ENCODE measurements around the gene TTLL8. TPM values are rescaled to one million over a fixed set of nuclear protein-coding genes. Genes with fewer than 3 reads are reported as not detected.

The TTLL8 gene
- total and polyA plus RNA-seq, 2 donors (not counting 1 experiment from before 2014, with no cell fraction given), result not detected

GRCh38 chr22:49999946-50000586, 58.0 kb downstream of the TTLL8 start:
- Histone ChIP-seq H3K36me3 (ENCODE audit: control insufficient read depth, insufficient read depth, low read length) (no peaks in the 10 kb centered on the region), H3K27me3 (ENCODE audit: control insufficient read depth, insufficient read depth, low read length) (no peaks in the 10 kb centered on the region), H4K20me1 (ENCODE audit: control insufficient read depth, extremely low read depth, insufficient read depth, low read length) (no peaks in the 10 kb centered on the region), H2AFZ (ENCODE audit: low read length) (no peak overlapping the region), H3K27ac (ENCODE audit: insufficient read depth, low read length) (no peak overlapping the region), H3K4me2 (ENCODE audit: extremely low read depth, insufficient read depth, low read length) (no peak overlapping the region), H3K4me3 (replicated peaks in 1 of 4; ENCODE audit: control extremely low read depth in 1 of 4, insufficient read depth in 1 of 4, low read depth in 3 of 4, low read length in 4 of 4) (no peak overlapping the region), H3K4me1 (ENCODE audit: control insufficient read depth, extremely low read depth, insufficient read depth, low read length) (no peaks in the 10 kb centered on the region), H3K79me2 (ENCODE audit: control insufficient read depth, insufficient read depth, low read length) (no peaks in the 10 kb centered on the region), H3K9me3 (ENCODE audit: control insufficient read depth, insufficient read depth, low read depth, low read length) (no peaks in the 10 kb centered on the region), H3K9ac (ENCODE audit: insufficient read depth, low read length) (no peak overlapping the region)
- no peak for TF ChIP-seq EZH2 (IDR thresholded peaks at IDR 0.05; ENCODE audit: low read length, missing control alignments)
- DNase-seq (ENCODE audit: low read depth in 2 of 2), result no peak

DNA sequence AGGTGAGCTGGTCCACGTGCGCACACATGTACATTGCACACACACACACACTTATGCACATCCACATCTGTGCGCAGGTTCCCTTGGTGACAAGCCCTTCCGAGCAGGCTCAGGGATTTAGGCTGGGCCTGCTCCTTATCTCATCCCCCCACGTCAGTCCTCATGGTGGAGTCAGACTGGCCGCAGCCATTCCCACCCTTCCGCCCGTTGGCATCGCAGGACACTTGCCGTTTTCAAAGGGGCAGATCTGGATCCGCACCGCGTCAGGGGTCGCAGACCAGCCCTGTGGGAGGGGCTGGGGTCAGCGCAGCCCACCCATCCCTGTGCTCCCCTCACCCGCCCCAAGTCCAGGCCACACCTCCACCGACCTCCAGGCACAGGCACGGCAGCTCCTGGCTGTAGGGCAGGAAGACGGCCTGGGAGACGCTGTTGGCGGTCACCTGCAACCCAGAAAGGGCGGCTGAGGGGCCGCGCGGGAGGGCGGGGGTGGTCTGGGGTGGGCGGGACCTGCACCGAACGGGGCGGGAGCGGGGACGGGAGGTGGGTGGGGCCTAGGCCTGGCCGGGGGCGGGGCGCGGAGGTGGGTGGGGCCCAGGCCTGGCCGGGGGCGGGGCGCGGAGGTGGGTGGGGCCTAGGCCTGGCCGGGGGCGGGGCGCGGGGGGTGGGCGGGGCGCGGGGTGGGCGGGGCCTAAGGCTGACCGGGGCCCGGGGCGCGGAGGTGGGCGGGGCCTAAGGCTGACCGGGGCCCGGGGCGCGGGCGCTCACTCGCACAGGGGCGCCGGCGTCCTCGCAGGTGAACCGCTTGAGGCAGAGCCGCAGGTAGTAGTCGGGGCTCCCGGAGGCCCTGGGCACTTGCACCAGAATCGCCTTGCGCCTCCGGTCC, 58.8 kb downstream of the TTLL8 start:
- Histone ChIP-seq H2AFZ (ENCODE audit: low read length) (no peak overlapping the region), H3K9ac (ENCODE audit: insufficient read depth, low read length) (no peak overlapping the region), H3K4me1 (ENCODE audit: control insufficient read depth, extremely low read depth, insufficient read depth, low read length) (no peaks in the 10 kb centered on the region), H3K27me3 (ENCODE audit: control insufficient read depth, insufficient read depth, low read length) (no peaks in the 10 kb centered on the region), H3K27ac (ENCODE audit: insufficient read depth, low read length) (no peak overlapping the region), H3K4me3 (replicated peaks in 1 of 4; ENCODE audit: control extremely low read depth in 1 of 4, insufficient read depth in 1 of 4, low read depth in 3 of 4, low read length in 4 of 4) (no peak overlapping the region), H3K79me2 (ENCODE audit: control insufficient read depth, insufficient read depth, low read length) (no peaks in the 10 kb centered on the region), H3K36me3 (ENCODE audit: control insufficient read depth, insufficient read depth, low read length) (no peaks in the 10 kb centered on the region), H4K20me1 (ENCODE audit: control insufficient read depth, extremely low read depth, insufficient read depth, low read length) (no peaks in the 10 kb centered on the region), H3K9me3 (ENCODE audit: control insufficient read depth, insufficient read depth, low read depth, low read length) (no peaks in the 10 kb centered on the region), H3K4me2 (ENCODE audit: extremely low read depth, insufficient read depth, low read length) (no peak overlapping the region)
- no peak for TF ChIP-seq EZH2 (IDR thresholded peaks at IDR 0.05; ENCODE audit: low read length, missing control alignments)
- TF ChIP-seq CTCF (conservative IDR thresholded peaks at IDR 0.05 in 1 of 2, IDR thresholded peaks at IDR 0.05 in 1 of 2; ENCODE audit: low read depth in 1 of 2, low read length in 2 of 2), result no peak
- DNase-seq (ENCODE audit: low read depth in 2 of 2), result no peak

DNA sequence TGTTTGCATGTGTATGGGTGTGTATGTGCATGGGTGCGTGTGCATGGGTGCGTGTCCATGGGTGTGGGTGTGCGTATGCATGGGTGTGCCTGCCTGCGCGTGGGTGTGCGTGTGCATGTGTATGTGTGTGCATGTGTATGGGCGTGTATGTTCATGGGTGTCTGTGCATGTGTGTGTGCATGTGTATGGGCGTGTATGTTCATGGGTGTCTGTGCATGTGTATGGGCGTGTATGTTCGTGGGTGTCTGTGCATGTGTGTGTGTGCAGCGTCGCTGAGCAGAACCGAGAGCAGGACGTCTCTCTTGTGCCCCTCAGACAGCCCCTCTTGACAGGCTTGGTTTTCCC, 59.4 kb downstream of the TTLL8 start:
- no peak for TF ChIP-seq CTCF (conservative IDR thresholded peaks at IDR 0.05 in 1 of 2, IDR thresholded peaks at IDR 0.05 in 1 of 2; ENCODE audit: low read depth in 1 of 2, low read length in 2 of 2)
- no peak for TF ChIP-seq EZH2 (IDR thresholded peaks at IDR 0.05; ENCODE audit: low read length, missing control alignments)
- Histone ChIP-seq H3K27ac (ENCODE audit: insufficient read depth, low read length) (no peak overlapping the region), H3K4me3 (replicated peaks in 1 of 4; ENCODE audit: control extremely low read depth in 1 of 4, insufficient read depth in 1 of 4, low read depth in 3 of 4, low read length in 4 of 4) (no peak overlapping the region), H3K27me3 (ENCODE audit: control insufficient read depth, insufficient read depth, low read length) (no peaks in the 10 kb centered on the region), H3K4me2 (ENCODE audit: extremely low read depth, insufficient read depth, low read length) (no peak overlapping the region), H2AFZ (ENCODE audit: low read length) (no peak overlapping the region), H3K9me3 (ENCODE audit: control insufficient read depth, insufficient read depth, low read depth, low read length) (no peaks in the 10 kb centered on the region), H3K4me1 (ENCODE audit: control insufficient read depth, extremely low read depth, insufficient read depth, low read length) (no peaks in the 10 kb centered on the region), H3K79me2 (ENCODE audit: control insufficient read depth, insufficient read depth, low read length) (no peaks in the 10 kb centered on the region), H4K20me1 (ENCODE audit: control insufficient read depth, extremely low read depth, insufficient read depth, low read length) (no peaks in the 10 kb centered on the region), H3K36me3 (ENCODE audit: control insufficient read depth, insufficient read depth, low read length) (no peaks in the 10 kb centered on the region), H3K9ac (ENCODE audit: insufficient read depth, low read length) (no peak overlapping the region)
- DNase-seq (ENCODE audit: low read depth in 2 of 2), result no peak

Measured in fibroblast of lung (primary cell).